HG02938 (cell line): Measurements from ENCODE around the gene GATC.

Experiments
- ATAC-seq: cut with Tn5 transposase; IDR thresholded peaks from one replicate; pipeline ENCODE4 v1.9.1; 2021; ENCODE audit warnings: mild to moderate bottlenecking, moderate library complexity; ENCODE audit not compliant: unreplicated experiment

The GATC gene, protein sequence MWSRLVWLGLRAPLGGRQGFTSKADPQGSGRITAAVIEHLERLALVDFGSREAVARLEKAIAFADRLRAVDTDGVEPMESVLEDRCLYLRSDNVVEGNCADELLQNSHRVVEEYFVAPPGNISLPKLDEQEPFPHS

DNA sequence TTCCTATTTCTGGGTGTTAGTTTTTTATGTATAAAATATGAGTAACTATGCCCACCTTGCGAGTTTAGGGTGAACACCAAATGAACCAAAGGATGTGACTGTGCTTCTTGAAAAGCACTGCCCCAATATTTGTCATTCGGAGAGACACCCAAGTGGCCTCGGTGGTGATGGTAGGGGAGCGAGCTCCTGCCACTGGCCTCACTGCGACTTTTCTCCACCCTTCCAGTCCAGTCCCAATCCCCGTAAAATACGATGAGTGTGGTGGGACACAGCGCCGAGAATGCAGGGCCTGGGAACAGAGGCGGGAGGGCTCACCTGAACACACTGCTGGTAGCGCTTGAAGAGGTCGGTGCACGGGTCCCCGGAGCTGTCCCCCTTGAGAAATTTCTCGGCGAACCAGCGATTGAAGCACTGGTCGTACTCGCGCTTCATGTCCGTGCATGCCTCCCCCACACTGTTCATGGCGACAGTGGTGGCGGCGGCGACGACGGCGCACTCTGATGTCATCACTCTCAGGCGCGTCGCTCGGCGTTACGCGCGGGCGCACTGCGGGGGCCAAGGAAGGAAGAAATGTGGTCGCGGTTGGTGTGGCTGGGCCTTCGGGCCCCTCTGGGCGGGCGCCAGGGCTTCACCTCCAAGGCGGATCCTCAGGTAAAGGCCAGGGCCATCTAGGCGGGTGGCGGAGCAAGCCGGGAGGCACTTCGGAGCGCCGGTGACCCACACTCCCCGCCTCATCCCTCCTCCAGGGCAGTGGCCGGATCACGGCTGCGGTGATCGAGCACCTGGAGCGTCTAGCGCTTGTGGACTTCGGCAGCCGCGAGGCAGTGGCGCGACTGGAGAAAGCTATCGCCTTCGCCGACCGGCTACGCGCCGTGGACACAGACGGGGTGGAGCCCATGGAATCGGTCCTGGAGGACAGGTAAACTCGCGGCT is at the start of gene GATC, which contains the start of gene TRIAP1:
TSS of gene GATC (plus strand) at position 534 of the 933 bp plus-strand sequence. CDS start at position 571, 37 bp downstream.
TSS of gene TRIAP1 (minus strand) at position 474 of the 933 bp plus-strand sequence. CDS start at position 462, 12 bp downstream.
- peak; percentile 88 for ATAC-seq

DNA sequence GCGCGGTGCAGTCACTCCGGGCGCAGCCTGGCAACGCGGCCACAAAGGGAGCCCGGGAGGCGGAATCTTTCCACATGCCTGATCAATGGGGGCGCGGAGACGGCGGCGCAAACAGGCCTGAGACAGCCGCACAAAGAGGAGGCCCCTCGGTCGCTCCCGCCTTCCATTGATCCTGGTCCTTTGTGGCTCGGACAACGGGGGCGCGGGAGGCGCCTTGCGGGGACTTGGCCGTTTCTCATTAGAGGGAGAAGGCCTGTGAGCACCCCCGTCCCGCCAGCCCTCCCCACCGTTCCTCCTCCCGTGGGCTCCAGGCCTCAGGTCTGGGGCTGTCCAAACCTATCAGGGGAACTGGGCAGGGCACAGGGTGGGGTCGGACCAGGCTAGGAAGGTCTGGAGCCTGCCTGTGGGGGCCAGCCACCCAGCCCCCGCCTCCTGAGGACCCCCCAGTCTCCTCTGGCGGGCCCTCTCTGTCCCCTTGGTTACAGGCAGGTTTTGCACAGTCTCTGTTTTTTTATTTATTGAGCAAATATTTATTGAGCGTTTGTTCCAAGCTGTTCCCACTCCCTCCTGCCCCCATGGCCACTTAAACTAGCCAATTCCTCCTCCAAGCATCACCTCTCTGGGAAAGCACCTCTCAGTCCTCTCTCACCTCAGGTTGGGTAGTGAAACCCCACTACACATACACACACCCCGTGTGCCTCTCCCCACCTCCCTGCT is 48.3 kb upstream of the GATC start:
- no peak for ATAC-seq

DNA sequence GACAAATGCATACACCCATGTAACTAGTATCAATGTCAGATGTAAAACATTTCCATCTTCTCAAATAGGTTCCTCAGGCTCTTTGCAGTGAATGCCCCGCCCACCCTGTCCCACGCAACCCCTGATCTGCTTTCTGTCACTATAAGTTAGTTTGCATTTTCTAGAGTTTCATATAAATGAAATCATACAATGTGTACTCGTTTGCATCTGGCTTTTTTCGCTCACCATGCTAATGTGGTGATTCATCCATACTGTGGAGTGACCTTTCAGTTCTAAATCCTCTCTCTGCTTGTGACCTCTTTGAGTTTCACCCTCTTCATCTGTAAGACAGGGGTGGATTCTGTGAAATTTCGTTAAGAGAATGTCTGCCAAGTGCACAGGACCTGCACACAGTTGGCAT is 46.7 kb upstream of the GATC start:
- ATAC-seq = no peak

DNA sequence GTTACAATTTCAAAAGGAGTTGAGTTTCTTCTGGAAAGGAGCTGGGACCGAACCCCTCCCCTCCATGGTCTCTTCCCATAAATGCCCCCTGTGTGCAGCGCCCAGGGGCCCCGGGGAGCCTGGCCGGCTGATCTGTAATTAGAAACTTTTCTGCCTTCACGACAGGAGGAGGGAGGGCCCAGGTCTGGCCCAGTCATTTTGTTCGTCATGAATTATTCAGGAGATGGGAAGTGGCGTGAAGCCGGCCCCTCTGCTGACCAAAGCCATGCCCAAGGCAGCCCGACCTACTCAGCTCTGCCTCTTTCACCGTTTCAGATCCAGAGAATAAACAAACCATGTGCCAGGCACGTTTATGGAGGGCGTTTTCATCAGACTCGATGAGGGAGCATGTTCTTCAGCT is 44.0 kb upstream of the GATC start:
- ATAC-seq = no peak

DNA sequence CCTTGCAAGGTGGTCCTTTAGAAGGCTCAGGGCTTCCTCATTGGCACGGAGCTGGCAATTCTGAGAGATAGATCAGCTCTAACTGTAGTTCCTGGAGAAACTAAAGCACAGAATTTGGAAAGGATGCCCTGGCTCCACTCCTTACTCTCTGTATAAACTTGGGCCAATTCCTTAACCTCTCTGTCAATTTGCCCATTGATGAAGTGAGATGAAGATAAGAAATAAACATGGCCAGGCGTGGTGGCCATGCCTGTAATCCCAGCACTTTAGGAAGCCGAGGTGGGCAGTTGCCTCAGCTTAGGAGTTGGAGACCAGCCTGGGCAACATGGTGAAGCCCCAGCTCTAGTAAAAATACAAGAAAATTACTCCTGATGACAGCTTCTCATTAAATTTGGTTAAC is 42.4 kb upstream of the GATC start:
- ATAC-seq = no peak

DNA sequence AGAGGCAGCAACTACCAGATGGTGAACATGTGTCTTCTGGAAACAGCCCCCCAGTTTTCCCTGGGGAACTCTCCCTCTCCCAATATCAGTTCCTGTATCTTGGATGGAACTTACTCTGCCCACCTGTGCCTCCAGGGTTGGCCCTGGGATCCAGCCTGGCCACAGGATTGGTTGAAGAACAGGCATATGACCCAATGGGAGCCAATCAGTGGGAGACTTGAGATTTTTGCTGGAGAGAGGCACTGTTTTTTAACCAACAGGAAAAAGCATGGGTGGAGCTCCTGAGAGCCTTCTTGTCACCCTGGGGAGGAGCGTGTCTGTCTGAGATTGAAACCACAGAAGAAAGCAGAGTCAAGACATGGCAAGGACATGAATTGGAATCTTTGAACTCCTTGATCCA is 42.0 kb upstream of the GATC start:
- ATAC-seq = no peak

DNA sequence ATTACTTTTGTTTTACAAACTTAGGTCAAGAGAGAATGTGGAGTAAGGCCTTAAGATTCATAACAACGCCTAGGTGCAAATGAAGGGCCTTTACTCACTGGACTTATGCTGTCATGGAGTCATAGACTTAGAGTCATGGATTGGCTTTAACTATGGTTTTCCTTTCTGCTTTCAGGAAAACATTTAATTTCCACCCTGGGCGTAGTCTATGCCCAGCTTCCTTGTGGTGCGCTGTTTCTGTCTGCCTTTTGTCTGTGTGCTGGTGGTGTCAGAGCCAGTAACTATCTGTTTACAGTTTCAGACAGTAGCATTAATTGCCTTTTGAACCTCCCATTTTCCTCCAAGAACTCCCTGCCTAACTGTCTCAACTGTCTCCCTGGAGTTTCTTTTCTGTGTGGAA is 40.2 kb upstream of the GATC start:
- ATAC-seq = no peak

DNA sequence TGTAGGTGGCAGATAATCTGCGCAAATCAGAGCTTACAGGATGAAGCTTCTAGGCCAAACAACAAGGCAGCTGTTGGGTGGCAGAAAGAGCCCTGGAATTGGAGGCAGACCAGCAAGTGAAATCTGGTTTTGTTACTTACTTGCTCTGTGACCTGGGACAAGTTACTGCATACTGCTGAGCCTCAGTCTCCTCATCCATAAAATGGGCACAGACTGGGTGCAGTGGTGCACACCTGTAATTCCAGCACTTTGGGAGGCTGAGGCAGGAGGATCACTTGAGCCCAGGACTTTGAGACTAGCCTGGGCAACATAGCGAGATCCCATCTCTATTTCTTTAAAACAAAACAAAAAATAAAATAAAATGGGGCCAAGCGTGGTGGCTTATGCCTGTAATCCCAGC is 39.7 kb upstream of the GATC start:
- no peak for ATAC-seq

DNA sequence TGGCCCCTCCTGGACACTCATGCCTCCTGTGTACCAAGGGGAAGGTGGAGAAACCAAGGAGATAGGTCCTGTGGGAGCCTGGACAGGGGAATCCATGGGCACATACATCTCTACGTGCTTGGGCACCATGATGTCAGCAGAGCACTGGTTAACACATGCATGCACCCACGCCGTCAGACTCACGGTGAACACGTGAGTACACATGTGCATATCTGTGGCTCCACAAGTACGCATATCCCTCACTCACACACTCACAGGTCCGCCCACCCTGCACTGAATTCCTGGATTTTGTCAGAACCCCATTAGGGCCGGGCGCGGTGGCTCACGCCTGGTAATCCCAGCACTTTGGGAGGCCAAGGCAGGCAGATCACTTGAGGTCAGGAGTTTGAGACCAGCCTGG is 37.5 kb upstream of the GATC start:
- ATAC-seq = no peak

DNA sequence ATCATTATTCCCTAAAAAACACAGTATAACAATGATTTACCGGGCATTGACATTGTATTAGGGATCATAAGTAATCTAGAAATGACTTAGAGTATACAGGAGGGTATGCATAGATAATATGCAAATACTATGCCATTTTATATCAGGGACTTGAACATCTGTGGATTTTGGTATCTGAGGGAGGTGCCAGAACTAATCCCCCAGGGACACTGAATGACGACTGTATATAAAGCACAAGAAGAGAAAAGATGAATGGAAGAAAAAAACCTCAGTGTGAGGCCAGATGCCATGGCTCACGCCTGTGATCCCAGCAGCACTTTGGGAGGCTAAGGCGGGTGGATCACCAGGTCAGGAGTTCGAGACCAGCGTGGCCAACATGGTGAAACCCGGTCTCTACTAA is 33.8 kb upstream of the GATC start:
- ATAC-seq = no peak

DNA sequence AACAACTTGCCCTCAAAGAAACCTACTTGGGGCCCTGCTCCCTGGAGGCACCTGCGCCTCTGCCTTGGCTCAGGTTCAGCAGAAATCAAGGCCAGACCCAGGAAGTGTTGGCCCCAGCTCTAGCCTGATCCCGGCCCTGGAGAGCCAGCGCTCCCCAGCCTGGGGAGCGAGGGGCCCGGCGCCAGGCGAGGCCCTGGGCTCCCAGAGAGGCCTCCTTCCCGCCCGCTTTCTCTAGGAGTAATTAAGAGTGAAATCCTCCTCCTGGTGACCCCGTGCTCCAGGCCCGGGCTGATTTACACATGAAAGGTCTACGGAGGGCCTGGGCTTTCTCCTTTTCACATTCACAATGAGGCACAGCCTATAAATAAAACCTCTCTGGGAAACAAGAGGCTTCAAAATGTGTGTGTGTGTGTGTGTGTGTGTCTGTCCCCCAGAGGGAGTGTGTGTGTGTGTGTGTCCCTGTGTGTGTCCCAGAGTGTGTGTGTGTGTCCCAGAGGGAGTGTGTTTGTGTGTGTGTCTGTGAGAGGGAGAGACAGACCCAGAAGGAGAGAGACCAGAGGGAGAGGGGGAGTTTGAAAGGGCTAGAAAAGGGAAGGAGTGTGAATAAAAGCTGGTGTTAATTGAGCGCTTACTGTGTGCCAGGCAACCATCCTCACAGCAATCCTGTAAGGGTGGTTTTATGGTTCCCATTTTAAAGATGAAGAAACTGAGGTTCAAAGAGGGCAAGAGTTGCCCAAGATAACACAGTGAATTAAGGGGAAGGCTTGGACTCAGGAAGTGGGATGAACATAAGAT is 32.1 kb upstream of the GATC start:
- no peak for ATAC-seq

DNA sequence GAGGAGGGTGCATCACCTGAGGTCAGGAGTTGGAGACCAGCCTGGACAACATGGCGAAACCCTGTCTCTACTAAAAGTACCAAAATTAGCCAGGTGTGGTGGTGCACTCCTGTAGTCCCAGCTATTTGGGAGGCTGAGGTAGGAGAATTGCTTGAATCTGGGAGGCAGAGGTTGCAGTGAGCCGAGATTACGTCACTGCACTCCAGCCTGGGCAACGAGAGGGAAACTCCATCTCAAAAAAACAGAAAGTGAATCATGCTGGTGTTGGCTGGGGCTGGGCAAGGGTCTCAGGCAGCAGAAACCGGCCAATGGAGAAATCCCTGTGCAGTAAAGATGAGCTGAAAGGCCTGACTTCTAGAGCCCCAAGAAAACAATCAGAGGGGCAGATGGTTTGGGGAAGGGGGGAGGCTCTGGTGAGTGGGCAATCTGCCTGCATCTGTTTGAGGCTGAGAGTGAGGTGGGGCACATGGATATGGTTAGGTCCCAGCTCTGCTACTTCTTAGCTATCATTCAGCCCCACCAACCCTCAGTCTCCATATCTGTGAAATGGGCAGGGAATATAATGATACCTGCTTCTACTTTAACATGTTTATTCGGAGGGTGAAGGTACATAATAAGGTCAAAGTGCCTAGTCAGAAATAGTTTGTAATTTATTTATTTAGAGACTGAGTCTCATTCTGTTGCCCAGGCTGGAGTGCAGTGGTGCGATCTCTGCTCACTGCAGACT is 29.6 kb upstream of the GATC start:
- ATAC-seq = no peak

DNA sequence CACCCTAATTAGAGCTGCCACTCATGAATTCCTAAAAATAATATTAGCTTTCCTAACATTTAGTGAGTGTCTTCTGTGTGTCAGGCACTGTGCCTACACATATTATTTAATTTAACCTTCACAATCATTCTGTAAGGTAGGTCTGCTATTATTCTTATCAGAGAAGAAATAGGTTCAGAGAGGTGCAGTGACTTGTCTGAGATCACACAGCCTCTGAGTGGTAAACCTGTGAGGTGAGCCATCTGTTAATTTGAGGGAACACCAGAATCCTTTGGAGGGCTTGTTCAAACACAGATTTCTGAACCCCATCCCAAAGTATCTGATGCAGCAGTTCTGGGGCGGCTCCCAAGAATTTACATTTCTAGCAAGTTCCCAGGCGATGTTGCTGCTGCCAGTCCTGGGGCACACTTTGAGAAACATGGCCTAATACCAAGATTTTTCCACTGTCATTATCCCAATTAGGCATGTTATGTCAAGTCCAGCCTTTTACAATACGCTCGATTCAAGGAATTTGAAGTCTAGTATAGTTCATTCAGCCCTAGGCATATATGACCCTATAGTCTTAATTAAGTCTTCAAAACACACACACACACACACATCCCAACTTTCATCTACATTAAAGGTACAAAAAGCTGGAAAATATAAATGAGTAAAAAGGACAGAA is 28.2 kb upstream of the GATC start:
- ATAC-seq = no peak

DNA sequence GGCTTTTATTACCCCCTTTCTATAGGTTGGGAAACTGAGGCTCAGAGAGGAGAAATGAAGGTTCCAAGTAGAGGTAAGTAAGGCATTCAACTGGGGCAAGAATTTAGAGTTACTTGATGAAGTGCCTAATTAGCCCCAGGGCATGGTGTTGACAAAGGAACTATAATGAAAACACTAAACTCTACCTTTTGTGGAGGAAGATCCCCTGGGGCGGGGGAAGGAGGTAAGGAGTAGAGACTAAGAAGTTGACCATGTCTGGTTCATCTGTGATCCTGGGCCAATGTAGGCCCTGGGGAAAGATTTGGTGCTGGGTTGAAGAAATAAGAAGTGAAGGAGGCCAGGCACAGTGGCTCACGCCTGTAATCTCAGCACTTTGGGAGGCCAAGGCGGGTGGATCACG is 24.5 kb upstream of the GATC start:
- no peak for ATAC-seq

DNA sequence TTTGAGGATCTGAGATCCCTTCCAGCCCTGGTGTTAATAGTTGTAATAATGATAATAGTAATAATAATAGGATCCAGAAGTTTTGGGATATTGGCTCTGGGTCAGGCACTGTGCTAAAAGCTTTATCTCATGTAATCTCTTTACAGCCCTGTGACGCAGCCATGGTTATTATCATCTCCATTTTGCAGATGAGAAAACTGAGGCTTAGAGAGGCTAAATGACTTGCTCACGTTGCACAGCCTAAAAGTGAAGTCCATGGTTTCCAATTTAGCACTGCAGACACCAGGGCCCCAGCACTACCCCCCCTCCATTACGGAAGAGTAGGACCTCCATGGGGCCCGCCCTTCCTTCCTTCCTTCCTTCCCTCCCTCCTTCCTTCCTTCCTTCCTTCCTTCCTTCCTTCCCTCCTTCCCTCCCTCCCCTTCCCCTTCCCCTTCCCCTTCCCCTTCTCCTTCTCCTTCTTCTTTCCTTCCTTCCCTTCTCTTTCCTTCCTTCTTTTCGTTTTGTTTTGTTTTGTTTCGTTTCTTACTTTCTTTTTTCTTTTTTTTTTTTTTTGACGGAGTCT is 23.3 kb upstream of the GATC start:
- no peak for ATAC-seq

DNA sequence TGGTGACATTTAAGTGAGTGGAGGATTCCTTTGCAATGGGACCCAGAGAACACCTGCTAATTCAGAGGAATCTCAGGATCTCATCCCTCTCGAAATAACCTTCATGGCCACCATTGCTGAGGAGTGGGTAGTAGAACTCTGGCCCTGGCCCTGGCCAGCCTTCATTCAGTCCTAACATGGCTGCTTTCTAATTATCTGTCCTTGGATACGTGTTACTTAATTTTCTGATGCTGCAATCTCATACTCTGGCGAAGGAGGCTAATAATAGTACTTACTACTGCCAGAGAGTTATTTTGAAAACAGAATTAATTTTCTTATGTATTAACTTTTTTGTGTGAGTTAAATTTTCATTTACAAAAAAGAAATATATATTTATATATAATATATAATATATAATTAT is 20.4 kb upstream of the GATC start:
- no peak for ATAC-seq

DNA sequence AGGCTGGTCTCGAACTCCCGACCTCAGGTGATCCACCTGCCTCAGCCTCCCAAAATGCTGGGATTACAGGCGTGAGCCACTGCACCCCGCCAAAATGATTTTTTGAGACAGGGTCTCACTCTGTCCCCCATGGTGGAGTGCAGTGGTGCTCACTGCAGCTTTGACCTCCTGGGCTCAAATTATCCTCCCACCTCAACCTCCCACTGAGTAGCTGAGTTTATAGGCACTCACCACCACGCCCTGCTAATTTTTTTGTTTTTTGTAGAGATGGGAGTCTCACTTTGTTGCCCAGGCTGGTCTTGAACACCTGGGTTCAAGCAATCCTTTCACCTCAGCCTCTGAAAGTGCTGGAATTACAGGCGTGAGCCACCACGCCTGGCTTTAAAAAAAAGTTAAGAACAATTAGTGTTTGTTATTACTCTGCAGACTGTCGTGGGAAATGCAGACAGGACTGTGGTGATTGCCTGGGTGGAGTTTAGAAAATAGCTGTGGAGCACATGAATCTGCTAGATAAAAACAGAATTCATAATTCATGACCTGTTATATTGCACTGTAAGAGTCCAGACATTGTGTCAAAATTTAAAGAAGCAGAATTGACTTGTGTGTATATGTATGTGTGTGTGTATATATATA is 17.5 kb upstream of the GATC start:
- ATAC-seq = no peak

DNA sequence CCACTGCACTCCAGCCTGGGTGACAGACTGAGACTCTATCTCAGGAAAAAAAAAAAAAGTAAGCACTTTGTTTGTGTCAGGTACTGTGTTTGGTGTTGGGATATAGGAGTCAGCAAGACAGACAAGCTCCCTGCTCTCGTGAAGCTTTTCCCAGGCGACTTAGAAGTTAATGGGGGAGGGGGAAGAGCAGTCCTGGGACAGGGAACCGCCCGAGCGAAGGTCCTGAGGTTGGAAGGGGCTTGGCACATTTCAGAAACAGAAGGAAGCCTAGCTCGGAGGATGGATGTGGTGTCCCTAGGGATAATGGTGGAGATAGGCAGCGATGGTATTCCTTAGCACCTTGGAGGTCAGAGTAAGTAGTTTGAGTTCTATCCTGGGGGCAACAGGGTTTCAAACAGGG is 16.9 kb upstream of the GATC start:
- no peak for ATAC-seq
